Lung microvascular endothelial cell (primary cell): Measurements from ENCODE around the gene ATAD2B. TPM values are rescaled to one million over a fixed set of nuclear protein-coding genes. Genes with fewer than 3 reads are reported as not detected.
A peak's percentile ranks its signal among the peaks of the same experiment; 100 is the strongest.
"Not testable (repeated sequence)": the region's sequence is repeated elsewhere in the genome, so short reads cannot be mapped to it uniquely, and the experiment has no call there.

Source experiments
- DNase-seq, 2 donors: peaks; one replicate each; pipeline versions ENCODE4 v3.0.0 to v3.0.0-alpha.2; 2010; ENCODE audit warnings: low read depth in 2 of 2
- total RNA-seq: library from RNA; depleted of rRNA; stranded (reverse); fragments of >200 nt; gene quantifications from 2 replicates; pipeline ENCODE4 v1.2.1, GENCODE V29; 2014

The ATAD2B gene
- total RNA-seq: 8.1 and 10.7 TPM in 2 replicates

DNA sequence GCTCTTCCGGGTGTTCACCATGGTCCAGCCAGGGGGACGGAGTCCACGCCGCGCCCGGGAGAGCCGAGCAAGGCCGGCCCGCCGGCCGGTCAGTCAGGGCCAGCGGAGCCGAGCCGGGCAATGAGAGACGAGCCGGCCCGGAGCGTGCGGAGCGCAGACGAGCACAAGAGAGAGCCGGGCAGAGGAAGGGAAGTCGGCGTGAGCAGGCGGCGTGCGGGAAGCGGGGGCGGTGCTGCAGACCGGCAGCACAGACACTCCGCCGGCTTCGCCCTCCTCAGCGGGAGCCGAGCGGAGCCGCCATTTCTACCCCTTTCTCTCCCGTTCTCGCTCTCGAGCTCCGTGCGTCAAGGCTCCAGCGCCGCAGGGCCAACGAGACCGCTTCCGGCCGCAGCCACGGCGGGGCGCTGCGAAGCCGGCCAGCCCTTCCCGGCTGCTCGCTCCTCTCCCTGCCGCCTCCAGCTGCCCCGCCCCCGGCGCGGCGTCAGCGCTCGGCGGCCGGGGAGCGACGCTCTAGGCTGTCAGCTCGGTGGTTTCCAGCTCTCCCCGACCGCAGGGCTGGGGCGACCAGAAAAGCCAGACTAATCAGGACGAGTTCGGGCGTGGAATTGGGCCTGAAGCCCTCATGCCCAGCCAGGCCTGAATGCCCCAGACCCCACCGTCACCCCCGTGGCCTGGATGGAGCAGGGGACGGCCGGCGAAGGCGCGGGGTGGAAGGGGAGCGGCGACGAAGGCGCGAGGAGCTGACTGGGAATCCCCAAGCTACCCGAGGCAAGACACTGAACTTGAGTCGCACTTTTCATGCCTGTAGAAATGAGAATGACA lies at the start of gene ATAD2B:
TSS of gene ATAD2B (minus strand) at position 374 of the 822 bp plus-strand sequence. CDS start at position 21, 353 bp downstream.
- peak; percentile 96 to 97 for DNase-seq

DNA sequence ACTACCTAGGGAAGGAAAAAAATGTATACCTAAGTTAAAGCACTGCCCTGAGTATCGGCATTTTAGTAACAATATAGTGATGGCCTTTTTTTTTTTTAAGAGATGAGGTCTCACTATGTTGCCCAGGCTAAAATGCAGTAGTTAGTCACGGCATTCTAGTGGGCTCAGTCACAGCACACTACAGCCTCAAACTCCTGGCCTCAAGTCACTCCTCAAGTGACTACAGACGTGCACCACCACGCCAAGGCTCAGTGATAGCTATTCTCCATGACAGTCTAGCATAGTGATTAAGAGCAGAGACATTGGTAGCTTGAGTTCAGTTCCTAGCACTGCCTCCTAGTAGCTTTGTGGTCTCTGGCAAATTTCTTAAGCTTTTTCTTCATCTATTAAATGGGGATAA lies 40.9 kb upstream of the ATAD2B start:
- no peak for DNase-seq

DNA sequence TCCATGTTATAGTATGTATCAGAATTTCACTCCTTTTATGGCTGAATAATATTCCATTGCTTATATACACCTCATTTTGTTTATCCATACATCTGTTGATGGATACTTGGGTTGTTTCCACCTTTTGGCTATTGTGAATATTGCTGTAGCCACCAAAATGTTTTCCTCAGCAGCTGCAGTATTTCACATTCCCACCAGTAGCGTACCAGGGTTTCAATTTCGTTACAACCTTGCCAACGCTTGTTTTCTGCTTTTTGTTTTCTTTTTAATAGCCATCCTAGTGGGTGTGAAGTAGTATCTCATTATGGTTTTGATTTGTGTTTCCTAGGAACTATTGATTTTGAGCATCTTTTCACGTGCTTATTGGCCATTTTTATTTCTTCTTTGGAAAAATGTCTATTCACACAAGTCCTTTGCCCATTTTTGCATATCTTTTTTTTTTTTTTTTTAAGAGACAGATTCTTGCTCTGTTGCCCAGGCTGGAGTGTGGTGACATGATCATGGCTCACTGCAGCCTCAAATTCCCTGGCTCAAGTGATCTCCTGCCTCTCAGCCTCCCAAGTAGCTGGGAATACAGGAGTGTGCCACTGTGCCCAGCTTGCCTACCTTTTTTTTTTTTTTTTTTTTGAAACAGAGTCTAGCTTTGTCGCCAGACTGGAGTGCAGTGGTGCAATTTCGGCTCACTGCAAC lies 27.5 kb upstream of the ATAD2B start:
- DNase-seq: no peak

DNA sequence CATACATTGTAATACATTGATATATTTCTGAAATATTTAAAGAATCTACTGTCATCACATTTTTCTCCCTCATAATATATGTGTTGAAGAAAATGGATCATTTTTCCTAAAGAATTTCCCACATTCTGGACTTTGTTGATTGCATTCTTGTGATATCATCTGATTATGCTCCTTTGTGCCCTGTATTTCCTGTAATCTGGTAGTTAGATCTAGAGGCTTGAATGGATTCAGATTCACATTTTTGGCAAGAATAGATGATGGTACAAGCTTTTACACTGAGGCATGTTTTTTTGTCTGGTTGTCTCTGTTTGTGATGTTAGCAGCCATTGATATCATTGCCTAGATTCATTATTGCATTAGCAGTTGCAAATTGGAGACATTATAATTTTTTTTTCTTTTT lies 26.7 kb upstream of the ATAD2B start:
- no peak for DNase-seq

DNA sequence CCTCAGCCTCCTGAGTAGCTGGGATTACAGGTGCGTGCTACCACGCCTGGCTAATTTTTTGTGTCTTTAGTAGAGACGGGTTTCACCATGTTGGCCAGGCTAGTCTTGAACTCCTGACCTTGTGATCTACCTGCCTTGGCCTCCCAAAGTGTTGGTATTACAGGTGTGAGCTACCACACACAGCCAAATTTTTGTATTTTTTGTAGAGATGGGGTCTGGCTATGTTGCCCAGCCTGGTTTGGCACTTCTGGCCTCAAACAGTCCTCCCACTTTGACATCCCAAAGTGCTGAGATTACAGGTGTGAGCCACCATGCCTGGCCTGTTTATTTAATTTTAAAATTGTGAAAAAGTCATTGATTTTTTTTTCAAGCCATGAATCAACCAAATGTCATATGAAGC lies 25.6 kb upstream of the ATAD2B start:
- DNase-seq: not testable (repeated sequence)

DNA sequence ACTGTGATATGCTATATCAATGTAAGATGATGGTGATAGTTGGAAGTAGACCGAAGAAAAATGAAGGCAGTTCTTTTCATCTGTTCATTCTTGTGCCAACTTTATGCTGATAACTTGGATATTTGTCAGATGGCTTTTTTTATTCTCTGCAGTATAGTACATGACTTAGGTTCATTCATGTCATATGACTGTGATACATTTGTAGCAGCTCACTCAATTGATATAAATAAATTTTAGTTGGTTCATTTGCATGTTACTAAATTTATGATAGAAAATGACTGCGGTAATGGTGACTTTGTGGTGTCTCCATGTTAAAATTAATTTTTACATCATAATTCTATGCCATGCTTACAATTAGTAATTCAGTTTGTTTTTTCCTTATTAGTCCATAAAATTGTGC lies 20.4 kb upstream of the ATAD2B start:
- DNase-seq: no peak

DNA sequence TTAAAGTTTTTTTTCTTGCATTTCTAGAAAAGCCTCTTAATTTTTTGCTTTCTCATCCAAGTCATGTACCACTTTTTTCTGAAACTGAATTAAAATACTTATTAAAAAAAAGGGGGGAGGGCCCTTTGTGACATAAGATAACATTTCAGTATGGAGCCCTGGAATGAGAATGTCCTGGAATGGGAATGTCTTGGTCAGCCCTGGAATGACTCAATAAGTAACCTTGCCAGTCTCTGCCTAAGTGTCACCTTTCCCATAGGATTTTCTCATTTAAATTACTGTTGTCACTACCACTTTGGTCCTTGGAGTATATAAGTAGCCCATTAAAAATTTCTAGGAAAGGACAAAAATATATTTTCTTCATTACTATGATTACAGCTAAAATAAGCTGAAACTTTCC lies 18.1 kb upstream of the ATAD2B start:
- DNase-seq: no peak

DNA sequence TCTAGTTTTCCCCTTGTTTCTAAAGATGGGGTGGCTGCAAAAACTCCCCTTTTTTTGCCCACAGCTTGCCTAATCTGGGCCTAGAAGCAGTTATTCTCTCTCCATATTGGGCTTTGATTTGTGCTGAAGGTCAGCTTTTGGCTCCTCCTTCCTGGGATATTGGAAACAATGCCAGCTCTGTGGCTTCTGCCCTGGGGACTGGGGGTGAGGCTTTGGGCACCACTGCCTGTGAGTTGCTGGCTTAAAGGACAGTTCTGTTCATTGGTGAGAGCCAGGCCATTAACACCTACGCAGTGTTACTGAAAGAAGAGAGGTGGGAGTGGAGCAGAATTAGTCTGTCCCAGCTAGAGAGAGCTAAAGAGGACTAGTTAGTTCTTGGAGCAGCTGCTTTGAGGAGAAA lies 17.6 kb upstream of the ATAD2B start:
- DNase-seq: no peak

DNA sequence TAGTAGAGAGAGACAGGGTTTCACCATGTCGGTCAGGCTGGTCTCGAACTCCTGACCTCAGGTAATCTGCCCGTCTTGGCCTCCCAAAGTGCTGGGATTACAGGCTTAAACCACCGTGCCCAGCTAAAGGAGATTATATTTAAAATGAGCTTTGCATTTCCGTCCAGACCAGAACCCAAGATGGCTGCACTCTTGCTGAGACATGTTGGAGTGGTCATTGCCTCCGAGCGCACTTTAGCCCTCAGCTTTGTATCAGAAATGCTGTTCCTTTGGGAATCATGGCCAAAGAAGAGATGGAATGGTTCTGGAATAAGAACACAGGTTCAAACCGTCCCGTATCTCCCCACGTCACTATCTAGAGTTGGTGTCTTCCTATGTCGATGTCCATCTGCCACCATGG lies 16.7 kb upstream of the ATAD2B start:
- no peak for DNase-seq

DNA sequence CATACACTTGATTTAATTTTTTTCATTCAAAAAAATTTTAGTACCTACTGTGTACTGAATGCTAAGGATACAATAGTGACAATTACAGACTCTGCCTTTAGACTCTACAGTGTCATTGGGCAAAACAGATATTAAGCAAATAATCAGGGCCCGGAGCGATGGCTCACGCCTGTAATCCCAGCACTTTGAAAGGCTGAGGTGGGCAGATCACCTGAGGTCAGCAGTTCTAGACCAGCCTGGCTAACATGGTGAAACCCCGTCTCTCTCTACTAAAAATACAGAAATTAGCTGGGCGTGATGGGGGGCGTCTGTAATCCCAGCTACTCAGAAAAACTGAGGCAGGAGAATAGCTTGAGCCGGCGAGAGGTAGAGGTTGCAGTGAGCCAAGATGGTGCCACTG lies 14.7 kb upstream of the ATAD2B start:
- no peak for DNase-seq

DNA sequence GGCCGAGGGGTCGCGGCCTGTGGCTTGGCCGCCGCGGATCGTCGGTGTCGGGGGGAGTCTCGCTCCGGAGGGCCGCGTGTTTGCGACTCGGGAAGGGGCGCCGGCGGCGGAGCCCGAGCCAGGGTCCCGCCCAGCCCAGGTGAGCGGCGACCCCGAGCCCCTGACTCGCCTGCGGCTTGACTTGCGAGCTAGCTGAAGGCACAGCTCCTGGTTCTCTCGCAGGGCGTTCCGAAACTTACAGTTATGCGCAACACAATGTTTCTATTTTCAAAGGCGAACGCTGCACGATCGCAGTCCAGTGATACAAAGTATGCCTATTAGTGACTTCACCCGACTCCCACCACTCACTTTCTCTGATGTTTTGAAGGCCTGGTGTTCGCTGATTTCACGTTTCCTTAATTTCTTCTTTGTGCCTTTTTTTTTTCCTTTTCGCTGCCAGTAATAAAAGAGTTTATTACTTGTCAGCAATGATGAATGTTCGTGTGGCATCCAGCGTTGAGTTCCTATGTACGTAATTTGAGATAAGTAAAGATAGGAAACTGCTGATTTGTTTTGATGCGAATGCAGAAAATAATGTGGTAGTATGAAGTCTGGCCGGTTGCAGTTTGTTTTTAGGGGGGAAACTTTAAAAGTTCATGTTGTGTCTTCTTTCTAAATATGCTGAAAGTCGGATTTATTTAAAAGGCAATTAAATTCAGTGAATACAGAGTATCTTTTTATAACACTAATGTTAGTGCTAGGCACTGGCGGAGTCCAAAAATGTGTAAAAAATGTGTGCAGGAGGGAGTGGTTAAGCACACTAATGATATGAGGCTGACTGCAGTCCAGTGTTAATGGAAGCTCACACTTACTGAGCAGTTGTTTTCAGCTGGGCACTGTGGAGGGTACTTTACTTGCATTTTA lies 14.0 kb upstream of the ATAD2B start:
- peak; percentile 48 to 51 for DNase-seq

DNA sequence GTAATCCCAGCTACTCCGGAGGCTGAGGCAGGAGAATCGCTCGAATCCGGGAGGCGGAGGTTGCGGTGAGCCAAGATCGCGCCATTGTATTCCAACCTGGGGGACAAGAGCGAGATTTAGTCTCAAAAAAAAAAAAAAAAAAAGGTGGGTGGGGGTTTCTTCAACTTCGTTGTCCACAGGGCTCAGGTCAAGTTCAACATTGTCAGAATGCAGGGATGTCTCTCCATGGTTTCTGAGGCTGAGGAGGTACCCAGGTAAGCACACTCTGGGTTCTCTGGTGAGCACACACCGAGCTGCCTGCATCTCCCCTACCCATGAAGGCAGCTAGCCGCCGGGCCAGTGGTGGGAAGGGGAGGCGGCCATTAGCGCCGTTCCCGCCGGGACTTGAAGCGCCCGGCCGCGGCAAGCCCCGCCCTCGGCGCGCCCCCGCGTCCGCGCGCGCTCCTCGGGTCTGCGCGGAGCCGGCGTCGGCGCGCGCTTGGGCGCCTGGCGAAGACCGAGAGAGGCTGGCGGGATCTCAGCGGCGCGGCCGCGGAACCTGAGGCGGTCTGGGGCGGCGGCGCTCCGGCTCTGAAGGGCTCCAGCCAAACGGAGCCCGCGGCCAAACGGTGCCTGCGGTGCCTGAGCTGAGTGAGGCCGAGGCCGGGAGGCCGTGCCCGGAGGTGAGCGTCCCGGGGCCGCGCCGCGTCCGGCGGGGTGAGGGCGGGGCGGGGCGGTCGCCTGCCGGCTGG lies 13.2 kb upstream of the ATAD2B start, which contains the start of gene UBXN2A:
TSS of gene UBXN2A (plus strand) at position 477 of the 731 bp plus-strand sequence. CDS start 17,852 bp downstream, outside the sequence.
- peak; percentile 83 to 88 for DNase-seq

DNA sequence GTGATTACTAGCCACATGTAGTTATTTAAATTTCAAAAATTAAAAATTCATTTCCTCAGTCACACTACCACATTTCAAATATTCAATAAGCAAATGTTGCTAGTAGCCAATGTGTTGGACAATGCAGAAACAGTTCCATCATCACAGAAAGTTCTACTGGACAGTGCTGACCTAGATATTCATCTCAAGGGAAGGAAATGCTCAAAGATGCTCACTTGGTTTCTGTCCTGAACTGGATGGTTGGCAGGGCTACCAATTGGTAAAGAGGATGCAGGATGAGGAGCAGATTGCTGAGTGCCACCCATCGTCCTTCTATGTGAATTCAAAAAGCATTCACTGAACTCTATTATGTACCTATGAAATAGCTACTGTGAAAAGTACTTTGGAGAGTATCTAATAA lies 7.3 kb upstream of the ATAD2B start:
- DNase-seq: no peak

DNA sequence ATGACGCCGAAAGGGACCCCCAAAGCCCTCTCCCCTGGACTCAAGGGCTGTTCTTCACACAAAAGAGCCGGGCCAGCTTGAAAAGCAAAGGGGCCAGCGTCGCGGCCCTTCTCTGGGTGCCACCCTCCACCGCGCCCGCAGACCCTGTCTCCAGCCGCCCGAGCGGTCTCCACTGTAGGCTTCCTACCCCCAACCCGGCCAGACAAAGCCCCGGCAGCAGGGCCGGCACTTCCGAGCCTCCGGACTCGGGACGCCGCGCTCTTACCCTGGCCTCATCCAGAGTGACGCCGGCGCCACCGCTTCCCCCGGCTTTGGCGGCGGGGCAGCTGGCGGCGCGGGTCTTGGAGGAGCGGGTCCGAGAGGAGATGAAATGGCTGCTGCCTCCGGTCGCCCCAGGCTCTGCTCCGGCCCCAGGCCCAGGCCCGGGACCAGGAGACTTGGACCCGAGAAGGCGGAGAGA lies 603 bp downstream of the ATAD2B start:
- DNase-seq: peak; percentile 44 to 56

DNA sequence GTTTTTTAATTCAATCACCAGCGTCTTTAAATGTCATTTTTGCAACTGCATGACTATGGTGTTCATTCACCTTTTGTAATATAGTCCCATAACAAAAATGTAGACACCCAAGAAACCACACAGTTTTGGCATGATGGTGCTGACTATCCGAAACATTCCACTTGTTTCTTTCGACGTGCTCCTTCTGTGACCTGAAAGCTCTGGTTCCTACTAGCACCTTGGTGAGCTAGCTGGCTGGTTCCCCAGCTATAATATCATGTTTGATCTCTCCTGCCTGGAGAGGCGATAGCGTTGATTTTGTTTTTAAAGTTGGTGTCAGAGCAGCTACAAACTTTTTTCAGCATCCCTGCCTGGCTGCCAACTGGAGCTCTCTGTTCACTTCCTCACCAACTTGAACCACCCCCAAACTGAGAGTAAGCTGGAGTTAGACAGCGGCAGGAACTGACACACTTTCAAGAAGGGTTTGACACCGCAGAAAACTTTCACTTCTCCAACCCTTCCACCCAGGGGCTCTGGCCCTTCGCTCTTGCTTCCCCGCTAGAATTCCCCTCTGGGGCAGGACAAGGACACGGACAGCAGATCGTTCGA lies 1.1 kb downstream of the ATAD2B start:
- DNase-seq: peak; percentile 54 to 83

DNA sequence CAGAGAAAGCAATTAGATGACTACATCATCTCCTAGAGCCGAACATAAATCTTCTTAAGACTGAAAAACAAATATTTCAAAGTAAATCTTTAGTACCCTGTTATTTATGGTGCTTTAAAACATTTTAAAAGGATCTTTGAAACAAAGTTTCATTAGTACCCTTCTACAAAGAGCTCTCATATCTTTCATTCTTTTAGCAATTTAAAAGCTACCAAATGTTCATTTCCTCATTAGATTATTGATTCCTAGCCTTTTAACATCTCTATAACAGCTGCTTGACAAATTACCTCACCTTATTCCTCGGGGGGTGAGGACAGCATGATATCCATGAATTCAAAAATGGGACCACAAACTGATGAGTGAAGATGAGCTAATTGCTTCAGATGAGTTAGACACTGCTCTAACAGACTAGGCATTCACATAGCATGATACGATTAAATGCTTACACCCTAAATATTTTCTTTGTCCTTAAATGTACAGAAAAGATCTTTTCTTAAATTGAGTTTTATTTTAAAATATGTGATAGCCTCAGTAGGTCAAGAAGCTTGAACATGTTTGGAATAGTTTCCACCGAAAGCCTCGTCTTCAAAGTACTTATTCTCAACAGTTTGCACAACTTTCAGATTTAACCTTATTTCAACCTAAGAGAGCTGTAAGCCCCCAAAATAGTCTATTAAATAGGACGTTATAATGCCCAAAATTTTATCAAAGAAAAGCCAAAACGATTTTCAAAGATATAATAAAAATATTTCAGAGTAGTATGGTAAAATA lies 2.1 kb downstream of the ATAD2B start:
- DNase-seq: no peak

DNA sequence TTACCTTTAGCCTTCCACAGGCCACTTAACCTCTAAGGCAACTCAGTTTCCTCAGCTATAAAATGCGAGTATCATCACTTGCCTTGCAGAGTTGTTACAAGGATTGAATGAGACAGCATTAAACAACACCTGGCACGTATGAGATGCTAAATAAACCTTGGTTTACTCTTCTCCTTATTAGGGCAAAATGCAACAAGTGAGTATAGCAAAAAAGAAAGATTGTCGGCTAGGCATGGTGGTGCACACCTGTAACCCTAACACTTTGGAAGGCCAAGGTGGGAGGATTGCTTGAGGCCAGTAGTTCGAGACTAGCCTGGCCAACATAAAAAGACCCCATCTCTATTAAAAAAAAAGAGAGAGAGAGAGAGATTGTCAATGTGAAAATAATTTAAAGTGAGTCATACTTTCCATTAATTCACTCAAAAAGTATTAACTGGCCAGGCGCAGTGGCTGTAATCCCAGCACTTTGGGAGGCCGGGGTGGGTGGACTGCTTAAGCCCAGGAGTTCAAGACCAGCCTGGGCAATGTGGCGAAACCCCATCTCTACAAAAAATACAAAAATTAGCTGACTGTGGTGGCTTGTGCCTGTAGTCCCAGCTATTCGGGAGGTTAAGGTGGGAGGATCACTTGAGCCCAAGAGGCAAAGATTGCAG lies 8.0 kb downstream of the ATAD2B start:
- DNase-seq: peak in 1 of 2 donors; percentile 24

DNA sequence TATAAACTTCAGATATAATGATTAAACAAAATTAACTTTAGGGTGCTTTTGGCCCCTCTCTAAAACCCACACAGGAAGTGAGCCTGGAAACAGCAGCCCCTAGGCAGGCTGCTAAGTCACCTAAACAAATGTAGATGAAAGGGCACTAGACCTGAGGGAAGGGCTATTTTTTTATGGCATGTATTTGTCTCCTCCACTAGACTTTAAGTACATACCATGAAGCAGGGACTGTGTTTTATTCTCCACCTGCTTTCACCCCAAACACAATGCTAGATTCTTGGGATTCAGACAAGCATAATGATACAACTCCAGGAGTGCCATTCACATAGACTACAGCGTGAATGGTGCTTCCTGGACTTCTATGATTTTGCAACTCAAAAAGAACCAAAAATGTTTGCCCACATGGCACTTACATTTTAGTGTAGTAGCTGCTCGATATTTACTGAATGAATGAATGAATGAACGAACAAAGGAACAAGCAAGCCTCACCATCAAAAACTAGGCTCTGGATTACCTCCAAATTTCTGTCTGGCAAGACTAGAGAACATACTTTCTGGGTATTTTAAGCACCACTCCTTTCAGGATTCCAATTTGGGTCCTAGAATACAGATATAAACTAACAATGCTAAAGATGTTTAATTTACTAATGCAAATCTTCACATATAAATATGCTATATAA lies 10.1 kb downstream of the ATAD2B start:
- no peak for DNase-seq

DNA sequence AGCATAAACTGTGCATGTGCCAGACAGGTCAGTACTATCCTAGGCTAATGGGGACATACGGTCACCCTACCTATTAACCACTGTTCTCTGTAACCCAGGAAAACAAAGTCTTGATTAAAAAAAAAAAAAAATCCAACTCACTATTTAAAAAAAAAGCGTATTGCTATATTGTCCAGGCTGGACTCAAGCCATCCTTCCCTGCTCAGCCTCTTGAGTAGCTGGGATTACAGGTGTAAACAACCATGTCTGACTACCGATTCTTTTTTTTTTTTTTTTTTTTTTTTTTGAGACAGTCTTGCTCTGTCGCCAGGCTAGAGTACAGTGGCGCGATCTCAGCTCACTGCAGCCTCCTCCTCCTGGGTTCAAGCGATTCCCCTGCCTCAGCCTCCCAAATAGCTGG lies 11.6 kb downstream of the ATAD2B start:
- DNase-seq: no peak
